Parathyroid adenoma (tissue), 2 donors: ENCODE data around the gene TSEN15.

ENCODE experiments used
- H2AFZ ChIP-seq: fragments of 300-600 bp; sonication (generic); one replicate; pipeline ENCODE4 v1.7.0; 2017; ENCODE audit warnings: antibody characterized with exemption, mild to moderate bottlenecking
- H3K27ac ChIP-seq: fragments of 300-600 bp; sonication (generic); one replicate; pipeline ENCODE4 v1.7.0; 2017
- H3K27me3 ChIP-seq: fragments of 300-600 bp; sonication (generic); one replicate; pipeline ENCODE4 v1.7.0; 2017; ENCODE audit warnings: low read length; ENCODE audit not compliant: control insufficient read depth, insufficient read depth
- H3K36me3 ChIP-seq: fragments of 300-600 bp; sonication (generic); one replicate; pipeline ENCODE4 v1.7.0; 2017; ENCODE audit warnings: low read length; ENCODE audit not compliant: control insufficient read depth, insufficient read depth
- H3K4me1 ChIP-seq: fragments of 300-600 bp; sonication (generic); one replicate; pipeline ENCODE4 v1.7.0; 2017; ENCODE audit warnings: control low read depth
- H3K4me2 ChIP-seq: fragments of 300-600 bp; sonication (generic); one replicate; pipeline ENCODE4 v1.7.0; 2017; ENCODE audit warnings: low read length
- H3K4me3 ChIP-seq: fragments of 300-600 bp; sonication (generic); one replicate; pipeline ENCODE4 v1.7.0; 2017; ENCODE audit warnings: low read depth, low read length
- H3K79me2 ChIP-seq: fragments of 300-600 bp; sonication (generic); one replicate; pipeline ENCODE4 v1.7.0; 2017; ENCODE audit warnings: control low read depth
- H3K9ac ChIP-seq: fragments of 300-600 bp; sonication (generic); one replicate; pipeline ENCODE4 v1.7.0; 2017; ENCODE audit warnings: mild to moderate bottlenecking
- H3K9me3 ChIP-seq: fragments of 300-600 bp; sonication (generic); one replicate; pipeline ENCODE4 v1.7.0; 2017; ENCODE audit warnings: low read length; ENCODE audit not compliant: control insufficient read depth
- TF ChIP-seq, protein P1 (sequence below): fragments of 300-600 bp; sonication (generic); IDR thresholded peaks from one replicate; pipeline ENCODE4 v1.7.0; 2017; ENCODE audit warnings: antibody characterized with exemption, mild to moderate bottlenecking
- donor health status: primary hyperparathyroidism.

The TSEN15 gene

DNA sequence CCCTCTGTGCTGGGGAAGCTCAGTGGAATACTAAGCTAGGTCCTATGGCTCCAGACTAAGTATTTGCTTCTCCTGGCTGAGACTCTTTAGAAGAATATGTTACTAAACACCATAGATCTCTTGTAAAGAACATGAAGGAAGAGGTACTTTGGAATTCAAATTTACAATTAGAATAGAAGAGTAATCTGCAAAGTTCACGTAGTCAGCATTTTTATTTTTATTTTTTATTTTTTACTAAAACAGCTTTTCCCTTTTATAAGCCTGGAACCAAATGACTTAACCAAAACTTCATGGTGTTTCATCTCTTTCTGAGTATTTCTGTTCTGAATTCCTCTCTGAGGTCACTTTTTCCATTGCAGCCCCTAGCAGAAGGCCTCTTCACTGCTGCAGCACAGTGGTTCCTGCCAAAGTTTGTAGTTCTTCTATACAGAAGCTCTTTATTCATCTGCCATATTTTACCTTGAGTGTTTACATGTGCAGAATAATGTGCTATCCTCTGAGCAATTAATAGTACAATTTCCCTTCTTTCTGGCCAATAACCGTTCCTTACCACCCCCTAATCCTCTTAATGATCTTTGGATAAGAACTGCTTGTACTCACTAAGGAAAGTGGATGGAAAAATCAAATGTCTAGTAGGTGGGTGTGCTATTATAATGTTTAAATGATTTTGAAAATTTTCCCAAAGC is 27.2 kb downstream of the TSEN15 start:
- Histone ChIP-seq H3K4me3 (no peak overlapping the region), H3K27me3 (no peaks in the 10 kb centered on the region), H3K27ac (no peak overlapping the region), H3K36me3 (no peaks in the 10 kb centered on the region), H2AFZ (no peak overlapping the region), H3K4me1 (no peaks in the 10 kb centered on the region), H3K9me3 (no peaks in the 10 kb centered on the region), H3K9ac (no peak overlapping the region), H3K4me2 (no peak overlapping the region), H3K79me2 (no peaks in the 10 kb centered on the region)
- TF ChIP-seq, protein P1, sequence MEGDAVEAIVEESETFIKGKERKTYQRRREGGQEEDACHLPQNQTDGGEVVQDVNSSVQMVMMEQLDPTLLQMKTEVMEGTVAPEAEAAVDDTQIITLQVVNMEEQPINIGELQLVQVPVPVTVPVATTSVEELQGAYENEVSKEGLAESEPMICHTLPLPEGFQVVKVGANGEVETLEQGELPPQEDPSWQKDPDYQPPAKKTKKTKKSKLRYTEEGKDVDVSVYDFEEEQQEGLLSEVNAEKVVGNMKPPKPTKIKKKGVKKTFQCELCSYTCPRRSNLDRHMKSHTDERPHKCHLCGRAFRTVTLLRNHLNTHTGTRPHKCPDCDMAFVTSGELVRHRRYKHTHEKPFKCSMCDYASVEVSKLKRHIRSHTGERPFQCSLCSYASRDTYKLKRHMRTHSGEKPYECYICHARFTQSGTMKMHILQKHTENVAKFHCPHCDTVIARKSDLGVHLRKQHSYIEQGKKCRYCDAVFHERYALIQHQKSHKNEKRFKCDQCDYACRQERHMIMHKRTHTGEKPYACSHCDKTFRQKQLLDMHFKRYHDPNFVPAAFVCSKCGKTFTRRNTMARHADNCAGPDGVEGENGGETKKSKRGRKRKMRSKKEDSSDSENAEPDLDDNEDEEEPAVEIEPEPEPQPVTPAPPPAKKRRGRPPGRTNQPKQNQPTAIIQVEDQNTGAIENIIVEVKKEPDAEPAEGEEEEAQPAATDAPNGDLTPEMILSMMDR, result no peak

DNA sequence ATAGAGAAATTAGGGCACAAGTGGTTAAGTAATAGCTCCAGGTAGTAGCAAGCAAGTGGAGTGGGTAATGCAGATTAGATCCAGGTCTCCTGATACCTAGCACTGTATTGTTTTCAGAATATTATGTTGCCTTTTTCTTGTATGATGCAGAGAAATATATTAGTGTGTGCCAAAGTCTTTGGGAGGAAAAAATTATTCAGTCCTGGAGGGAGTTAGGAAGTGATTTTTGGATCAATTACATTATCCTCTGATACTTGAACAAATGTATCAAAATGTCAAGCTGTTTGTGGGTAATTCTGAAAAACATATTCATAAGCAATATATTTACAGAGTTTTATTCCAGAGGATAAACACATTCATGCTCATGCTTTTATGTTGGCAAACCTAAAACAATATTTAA is 28.8 kb downstream of the TSEN15 start:
- no peak overlapping the region for H3K4me3 ChIP-seq
- TF ChIP-seq, protein P1, result no peak

DNA sequence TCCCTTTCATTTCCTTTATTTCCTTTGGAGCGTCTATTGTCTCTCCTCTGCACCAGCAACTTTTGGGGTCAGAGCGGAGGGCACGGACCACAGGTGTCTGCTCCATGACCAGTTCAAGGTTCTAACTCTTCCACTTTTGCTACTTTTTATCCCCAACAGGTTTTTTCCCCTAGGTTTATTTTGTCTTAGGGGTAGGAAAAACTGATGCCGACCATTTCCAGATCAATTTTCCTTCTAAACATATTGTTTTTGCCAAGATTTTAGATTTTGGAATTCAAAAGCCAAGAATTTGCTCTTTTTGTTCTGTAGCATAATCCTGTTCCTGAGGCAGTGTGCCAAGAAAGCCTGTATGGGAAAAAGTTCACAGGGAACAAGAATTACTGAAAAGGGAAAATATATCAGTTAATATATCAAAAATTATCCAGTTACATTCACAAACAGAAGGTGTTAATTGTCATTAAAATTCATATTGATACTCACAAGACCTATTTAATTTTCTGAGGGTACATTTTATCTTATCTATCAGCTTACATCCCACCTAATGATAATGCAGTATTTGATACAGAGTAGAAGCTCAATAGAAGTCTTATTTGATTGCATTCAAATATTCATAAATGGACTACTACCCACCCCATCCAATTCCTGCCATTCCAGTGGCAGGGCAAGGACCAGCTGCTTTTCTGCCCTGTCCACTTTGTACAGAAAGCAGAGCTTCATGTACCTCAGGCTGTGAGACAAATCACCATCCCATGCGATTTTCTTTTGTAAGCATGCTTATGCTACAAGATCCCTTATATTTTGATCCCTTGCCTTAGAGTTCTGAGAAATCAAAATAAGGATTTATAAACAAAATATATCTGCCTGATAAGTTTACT is 31.2 kb downstream of the TSEN15 start:
- Histone ChIP-seq H3K4me3 (no peak overlapping the region), H3K4me2 (no peak overlapping the region), H3K4me1 (no peaks in the 10 kb centered on the region), H3K79me2 (no peaks in the 10 kb centered on the region), H3K9me3 (no peaks in the 10 kb centered on the region), H3K36me3 (no peaks in the 10 kb centered on the region), H3K9ac (no peak overlapping the region), H2AFZ (no peak overlapping the region), H3K27me3 (no peaks in the 10 kb centered on the region), H3K27ac (no peak overlapping the region)
- TF ChIP-seq, protein P1, result no peak

More for the DNA sequence above, 28.8 kb downstream of the TSEN15 start:
- Histone ChIP-seq H3K9ac (no peak overlapping the region), H3K79me2 (no peaks in the 10 kb centered on the region), H3K27ac (no peak overlapping the region), H3K4me2 (no peak overlapping the region), H3K36me3 (no peaks in the 10 kb centered on the region), H3K27me3 (no peaks in the 10 kb centered on the region), H2AFZ (no peak overlapping the region), H3K9me3 (no peaks in the 10 kb centered on the region), H3K4me1 (no peaks in the 10 kb centered on the region)

DNA sequence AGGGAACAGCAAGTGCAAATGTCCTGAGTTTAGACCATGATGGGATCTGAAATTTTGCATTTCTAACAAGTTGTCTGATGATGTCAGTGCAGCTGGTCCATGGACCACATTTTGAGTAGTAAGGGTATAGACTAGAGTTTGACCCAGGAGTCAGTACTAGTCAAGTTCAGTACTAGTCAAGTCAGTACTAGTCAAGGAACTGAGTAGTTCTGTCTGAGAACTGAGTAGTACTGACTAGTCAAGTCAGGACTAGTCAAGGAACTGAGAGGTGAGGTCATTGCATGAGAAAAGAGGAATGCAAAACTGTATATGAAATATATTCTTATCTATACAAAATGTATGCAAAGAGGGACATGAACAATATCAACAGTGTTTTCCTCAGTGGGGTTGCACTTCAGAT is 34.1 kb downstream of the TSEN15 start:
- no peaks in the 10 kb centered on the region for H3K4me1 ChIP-seq
- TF ChIP-seq, protein P1, result no peak

More for the DNA sequence above, 34.1 kb downstream of the TSEN15 start:
- Histone ChIP-seq H3K4me3 (no peak overlapping the region), H3K9me3 (no peaks in the 10 kb centered on the region), H3K9ac (no peak overlapping the region), H2AFZ (no peak overlapping the region), H3K27me3 (no peaks in the 10 kb centered on the region), H3K27ac (no peak overlapping the region), H3K4me2 (no peak overlapping the region), H3K36me3 (no peaks in the 10 kb centered on the region), H3K79me2 (no peaks in the 10 kb centered on the region)
